Right atrium auricular region (tissue), 2 donors: Measurements from ENCODE around the gene COL4A4. TPM values are rescaled to one million over a fixed set of nuclear protein-coding genes. Genes with fewer than 3 reads are reported as not detected.

ENCODE experiments used
- DNase-seq: peaks from one replicate; pipeline ENCODE4 v3.0.0-alpha.2; 2019; ENCODE audit warnings: low spot score
- H3K27ac ChIP-seq, 2 donors: fragments of 200-600 bp; sonication (generic); 1 replicate in 1 of 2; 2 replicates in 1 of 2; pipeline ENCODE4 v1.5.1; 2016 to 2019
- H3K27me3 ChIP-seq, 2 donors: fragments of 200-600 bp; sonication (generic); one replicate each; pipeline versions ENCODE4 v1.5.1 to v1.6.0; 2017 to 2019
- H3K36me3 ChIP-seq: fragments of 200-600 bp; sonication (generic); one replicate; pipeline ENCODE4 v1.5.1; 2016
- H3K4me1 ChIP-seq, 2 donors: fragments of 200-600 bp; sonication (generic); one replicate each; pipeline versions ENCODE4 v1.5.1 to v1.6.0; 2017 to 2019
- H3K4me3 ChIP-seq, 2 donors: fragments of 200-600 bp; sonication (generic); 1 replicate in 1 of 2; 2 replicates in 1 of 2; pipeline ENCODE4 v1.5.1; 2017 to 2019; ENCODE audit warnings: mild to moderate bottlenecking in 1 of 2, moderate library complexity in 1 of 2
- H3K9me3 ChIP-seq, 2 donors: fragments of 200-600 bp; sonication (generic); one replicate each; pipeline ENCODE4 v1.5.1; 2019
- CTCF ChIP-seq, 2 donors: fragments of 200-600 bp; sonication (generic); IDR thresholded peaks; one replicate each; pipeline ENCODE4 v1.5.1; 2019; ENCODE audit warnings: antibody characterized with exemption in 2 of 2
- total RNA-seq, 2 donors: library from RNA; depleted of rRNA; stranded (reverse); fragments of >200 nt; gene quantifications; one replicate each; pipeline ENCODE4 v1.1.0, GENCODE V29; 2016

COL4A4 gene
- total RNA-seq, 2 donors from 2014 or later, result 3.8 to 10.0 TPM

- Histone ChIP-seq H3K4me1 (no peaks in the 10 kb centered on the region), H3K27me3 (no peaks in the 10 kb centered on the region), H3K4me3 (no peak overlapping the region), H3K9me3 (no peaks in the 10 kb centered on the region), H3K27ac (no peak overlapping the region), H3K36me3 (peaks cover 9% of the 10 kb centered on the region)
- no peak for DNase-seq
- no peak for TF ChIP-seq CTCF (IDR thresholded peaks at IDR 0.05)
Measured at GRCh38 chr2:227057060-227057459, 106.9 kb downstream of the COL4A4 start.

GRCh38 chr2:227054006-227054405, 110.0 kb downstream of the COL4A4 start:
- H3K27ac ChIP-seq, result no peak overlapping the region
- peaks cover 22% of the 10 kb centered on the region for H3K36me3 ChIP-seq
- TF ChIP-seq CTCF (IDR thresholded peaks at IDR 0.05), result no peak

GRCh38 chr2:227052879-227053278, 111.1 kb downstream of the COL4A4 start:
- H3K27me3 ChIP-seq, result no peaks in the 10 kb centered on the region
- H3K36me3 ChIP-seq, result peaks cover 22% of the 10 kb centered on the region
- TF ChIP-seq CTCF (IDR thresholded peaks at IDR 0.05), result no peak
- no peak overlapping the region for H3K27ac ChIP-seq
- DNase-seq, result no peak
- H3K4me3 ChIP-seq, result no peak overlapping the region
- no peaks in the 10 kb centered on the region for H3K9me3 ChIP-seq
- H3K4me1 ChIP-seq, result no peaks in the 10 kb centered on the region

More at GRCh38 chr2:227054006-227054405, 110.0 kb downstream of the COL4A4 start:
- H3K9me3 ChIP-seq, result no peaks in the 10 kb centered on the region
- H3K27me3 ChIP-seq, result no peaks in the 10 kb centered on the region
- H3K4me3 ChIP-seq, result no peak overlapping the region
- DNase-seq, result no peak
- no peaks in the 10 kb centered on the region for H3K4me1 ChIP-seq

- H3K27ac ChIP-seq, result no peak overlapping the region
- no peaks in the 10 kb centered on the region for H3K27me3 ChIP-seq
- TF ChIP-seq CTCF (IDR thresholded peaks at IDR 0.05), result no peak
- H3K4me3 ChIP-seq, result no peak overlapping the region
- no peaks in the 10 kb centered on the region for H3K4me1 ChIP-seq
- H3K36me3 ChIP-seq, result no peaks in the 10 kb centered on the region
- no peaks in the 10 kb centered on the region for H3K9me3 ChIP-seq
- DNase-seq, result no peak
Measured at GRCh38 chr2:227043981-227044380, 120.0 kb downstream of the COL4A4 start.

- Histone ChIP-seq H3K9me3 (no peaks in the 10 kb centered on the region), H3K4me1 (no peaks in the 10 kb centered on the region), H3K4me3 (no peak overlapping the region), H3K27me3 (no peaks in the 10 kb centered on the region), H3K27ac (no peak overlapping the region), H3K36me3 (no peaks in the 10 kb centered on the region)
- no peak for DNase-seq
- no peak for TF ChIP-seq CTCF (IDR thresholded peaks at IDR 0.05)
Measured at GRCh38 chr2:227038550-227039189, 125.3 kb downstream of the COL4A4 start.

- no peak overlapping the region for H3K4me3 ChIP-seq
- H3K27me3 ChIP-seq, result no peaks in the 10 kb centered on the region
- no peaks in the 10 kb centered on the region for H3K36me3 ChIP-seq
- H3K27ac ChIP-seq, result no peak overlapping the region
- DNase-seq, result no peak
- H3K4me1 ChIP-seq, result no peaks in the 10 kb centered on the region
- H3K9me3 ChIP-seq, result no peaks in the 10 kb centered on the region
- no peak for TF ChIP-seq CTCF (IDR thresholded peaks at IDR 0.05)
Measured at GRCh38 chr2:227036527-227036926, 127.5 kb downstream of the COL4A4 start.
